Measurements from ENCODE around the gene PLCH1. TPM values are rescaled to one million over a fixed set of nuclear protein-coding genes. Genes with fewer than 3 reads are reported as not detected.

Gene PLCH1
- total RNA-seq, 2 experiments from 2014 or later, result 0.08 to 0.20 TPM

GRCh38 chr3:155594526-155595187 lies 150.2 kb downstream of the PLCH1 start:
- ChIA-PET CTCF (no interaction called here), POLR2A (no interaction called here)
- no peaks in the 10 kb centered on the region for H3K27me3 Mint-ChIP-seq
- no peak overlapping the region for H3K4me3 Mint-ChIP-seq
- H3K27ac Mint-ChIP-seq, result no peak overlapping the region
- DNase-seq, result no peak
- no peaks in the 10 kb centered on the region for H3K9me3 Mint-ChIP-seq
- H3K4me1 Mint-ChIP-seq, result no peaks in the 10 kb centered on the region
- no peaks in the 10 kb centered on the region for H3K36me3 Mint-ChIP-seq (ENCODE audit: low read depth)

GRCh38 chr3:155587581-155587980 lies 157.3 kb downstream of the PLCH1 start:
- Mint-ChIP-seq H3K36me3 (ENCODE audit: low read depth) (no peaks in the 10 kb centered on the region), H3K9me3 (no peaks in the 10 kb centered on the region), H3K27ac (no peak overlapping the region), H3K4me1 (no peaks in the 10 kb centered on the region), H3K4me3 (no peak overlapping the region), H3K27me3 (peaks cover 3% of the 10 kb centered on the region)
- ChIA-PET CTCF (no interaction called here), POLR2A (no interaction called here)
- DNase-seq, result no peak

GRCh38 chr3:155585384-155585783 lies 159.5 kb downstream of the PLCH1 start:
- no peaks in the 10 kb centered on the region for H3K9me3 Mint-ChIP-seq
- peaks cover 12% of the 10 kb centered on the region for H3K27me3 Mint-ChIP-seq
- no peak overlapping the region for H3K4me3 Mint-ChIP-seq
- POLR2A ChIA-PET, result no interaction called here
- peaks cover 3% of the 10 kb centered on the region for H3K4me1 Mint-ChIP-seq
- CTCF ChIA-PET, result no interaction called here
- no peaks in the 10 kb centered on the region for H3K36me3 Mint-ChIP-seq (ENCODE audit: low read depth)
- H3K27ac Mint-ChIP-seq, result no peak overlapping the region
- DNase-seq, result no peak

GRCh38 chr3:155581579-155581978 lies 163.3 kb downstream of the PLCH1 start:
- Mint-ChIP-seq H3K27me3 (peaks cover 10% of the 10 kb centered on the region), H3K36me3 (ENCODE audit: low read depth) (no peaks in the 10 kb centered on the region), H3K9me3 (no peaks in the 10 kb centered on the region), H3K4me1 (peaks cover 3% of the 10 kb centered on the region), H3K27ac (no peak overlapping the region), H3K4me3 (no peak overlapping the region)
- POLR2A ChIA-PET, result no interaction called here
- DNase-seq, result peak; percentile 19
- CTCF ChIA-PET, result no interaction called here

GRCh38 chr3:155572085-155572484 lies 172.8 kb downstream of the PLCH1 start:
- DNase-seq, result no peak
- Mint-ChIP-seq H3K9me3 (no peaks in the 10 kb centered on the region), H3K36me3 (ENCODE audit: low read depth) (no peaks in the 10 kb centered on the region), H3K27ac (no peak overlapping the region), H3K4me3 (no peak overlapping the region), H3K4me1 (no peaks in the 10 kb centered on the region), H3K27me3 (no peaks in the 10 kb centered on the region)
- POLR2A ChIA-PET, result no interaction called here
- CTCF ChIA-PET, result no interaction called here

GRCh38 chr3:155568295-155568694 lies 176.6 kb downstream of the PLCH1 start:
- Mint-ChIP-seq H3K4me1 (no peaks in the 10 kb centered on the region), H3K4me3 (no peak overlapping the region), H3K27me3 (no peaks in the 10 kb centered on the region), H3K9me3 (no peaks in the 10 kb centered on the region), H3K36me3 (ENCODE audit: low read depth) (no peaks in the 10 kb centered on the region), H3K27ac (no peak overlapping the region)
- ChIA-PET CTCF (no interaction called here), POLR2A (no interaction called here)
- DNase-seq, result no peak

GRCh38 chr3:155560594-155560993 lies 184.3 kb downstream of the PLCH1 start:
- Mint-ChIP-seq H3K36me3 (ENCODE audit: low read depth) (no peaks in the 10 kb centered on the region), H3K27ac (no peak overlapping the region), H3K9me3 (no peaks in the 10 kb centered on the region), H3K4me1 (peaks cover 1% of the 10 kb centered on the region), H3K4me3 (no peak overlapping the region), H3K27me3 (no peaks in the 10 kb centered on the region)
- DNase-seq, result no peak
- POLR2A ChIA-PET, result no interaction called here
- CTCF ChIA-PET, result no interaction called here

GRCh38 chr3:155560135-155560534 lies 184.7 kb downstream of the PLCH1 start:
- POLR2A ChIA-PET, result no interaction called here
- Mint-ChIP-seq H3K4me3 (no peak overlapping the region), H3K36me3 (ENCODE audit: low read depth) (no peaks in the 10 kb centered on the region), H3K27me3 (no peaks in the 10 kb centered on the region), H3K4me1 (peaks cover 6% of the 10 kb centered on the region), H3K27ac (no peak overlapping the region), H3K9me3 (no peaks in the 10 kb centered on the region)
- no peak for DNase-seq
- CTCF ChIA-PET, result no interaction called here

GRCh38 chr3:155556531-155556930 lies 188.3 kb downstream of the PLCH1 start:
- POLR2A ChIA-PET, result no interaction called here
- CTCF ChIA-PET, result no interaction called here

GRCh38 chr3:155555479-155556060 lies 189.3 kb downstream of the PLCH1 start:
- Mint-ChIP-seq H3K27me3 (no peaks in the 10 kb centered on the region), H3K4me1 (peaks cover 21% of the 10 kb centered on the region), H3K36me3 (ENCODE audit: low read depth) (no peaks in the 10 kb centered on the region), H3K9me3 (no peaks in the 10 kb centered on the region), H3K4me3 (no peak overlapping the region), H3K27ac (no peak overlapping the region)
- ChIA-PET POLR2A (no interaction called here), CTCF (no interaction called here)
- DNase-seq, result no peak

More at GRCh38 chr3:155556531-155556930, 188.3 kb downstream of the PLCH1 start:
- Mint-ChIP-seq H3K4me1 (peaks cover 21% of the 10 kb centered on the region), H3K27me3 (no peaks in the 10 kb centered on the region), H3K27ac (no peak overlapping the region), H3K36me3 (ENCODE audit: low read depth) (no peaks in the 10 kb centered on the region), H3K9me3 (no peaks in the 10 kb centered on the region), H3K4me3 (no peak overlapping the region)
- no peak for DNase-seq

- CTCF ChIA-PET, result no interaction called here
- no peak overlapping the region for H3K27ac Mint-ChIP-seq
These were observed 190.0 kb downstream of the PLCH1 start for GRCh38 chr3:155554777-155555451.

GRCh38 chr3:155553780-155554179 lies 191.1 kb downstream of the PLCH1 start:
- Mint-ChIP-seq H3K27me3 (no peaks in the 10 kb centered on the region), H3K4me1 (peaks cover 24% of the 10 kb centered on the region)

More at GRCh38 chr3:155554777-155555451, 190.0 kb downstream of the PLCH1 start:
- Mint-ChIP-seq H3K4me1 (peaks cover 21% of the 10 kb centered on the region), H3K36me3 (ENCODE audit: low read depth) (no peaks in the 10 kb centered on the region), H3K4me3 (no peak overlapping the region), H3K27me3 (no peaks in the 10 kb centered on the region), H3K9me3 (no peaks in the 10 kb centered on the region)
- no peak for DNase-seq
- POLR2A ChIA-PET, result no interaction called here

GRCh38 chr3:155553326-155553725 lies 191.5 kb downstream of the PLCH1 start:
- H3K36me3 Mint-ChIP-seq (ENCODE audit: low read depth), result no peaks in the 10 kb centered on the region
- ChIA-PET CTCF (no interaction called here), POLR2A (no interaction called here)
- DNase-seq, result no peak
- no peak overlapping the region for H3K27ac Mint-ChIP-seq
- peaks cover 25% of the 10 kb centered on the region for H3K4me1 Mint-ChIP-seq
- no peaks in the 10 kb centered on the region for H3K9me3 Mint-ChIP-seq
- H3K27me3 Mint-ChIP-seq, result no peaks in the 10 kb centered on the region
- H3K4me3 Mint-ChIP-seq, result no peak overlapping the region

More at GRCh38 chr3:155553780-155554179, 191.1 kb downstream of the PLCH1 start:
- no peaks in the 10 kb centered on the region for H3K36me3 Mint-ChIP-seq (ENCODE audit: low read depth)
- H3K4me3 Mint-ChIP-seq, result no peak overlapping the region
- H3K9me3 Mint-ChIP-seq, result no peaks in the 10 kb centered on the region
- H3K27ac Mint-ChIP-seq, result no peak overlapping the region
- POLR2A ChIA-PET, result no interaction called here
- CTCF ChIA-PET, result no interaction called here
- no peak for DNase-seq

GRCh38 chr3:155550391-155550790 lies 194.5 kb downstream of the PLCH1 start:
- H3K27me3 Mint-ChIP-seq, result no peaks in the 10 kb centered on the region
- H3K4me1 Mint-ChIP-seq, result peaks cover 21% of the 10 kb centered on the region
- CTCF ChIA-PET, result no interaction called here
- H3K36me3 Mint-ChIP-seq (ENCODE audit: low read depth), result no peaks in the 10 kb centered on the region
- no peak for DNase-seq
- H3K4me3 Mint-ChIP-seq, result no peak overlapping the region
- H3K27ac Mint-ChIP-seq, result no peak overlapping the region
- H3K9me3 Mint-ChIP-seq, result no peaks in the 10 kb centered on the region
- POLR2A ChIA-PET, result no interaction called here
